Peyer's patch (tissue), 4 donors: ENCODE measurements around the gene CFAP20DC. TPM values are rescaled to one million over a fixed set of nuclear protein-coding genes. Genes with fewer than 3 reads are reported as not detected.
"Not testable (repeated sequence)": the region's sequence is repeated elsewhere in the genome, so short reads cannot be mapped to it uniquely, and the experiment has no call there.

Source experiments
- DNase-seq, 3 donors: peaks; one replicate each; pipeline ENCODE4 v3.0.0-alpha.2; 2017 to 2019
- H3K27ac ChIP-seq, 4 donors: fragments of 200-600 bp; sonication (generic); one replicate each; pipeline ENCODE4 v1.5.1; 2016 to 2019
- H3K27me3 ChIP-seq, 2 donors: fragments of 200-600 bp; sonication (generic); one replicate each; pipeline ENCODE4 v1.5.1; 2019
- H3K36me3 ChIP-seq, 3 donors: fragments of 200-600 bp; sonication (generic); one replicate each; pipeline ENCODE4 v1.5.1; 2016 to 2019
- H3K4me1 ChIP-seq, 4 donors: fragments of 200-600 bp; sonication (generic); one replicate each; pipeline ENCODE4 v1.5.1; 2016 to 2019
- H3K4me3 ChIP-seq, 4 donors: fragments of 200-600 bp; sonication (generic); 1 replicate in 3 of 4; 2 replicates in 1 of 4; pipeline ENCODE4 v1.5.1; 2016 to 2019; ENCODE audit warnings: mild to moderate bottlenecking in 1 of 4
- H3K9me3 ChIP-seq, 4 donors: fragments of 200-600 bp; sonication (generic); one replicate each; pipeline ENCODE4 v1.5.1; 2016 to 2019; ENCODE audit warnings: mild to moderate bottlenecking in 1 of 4
- POLR2A ChIP-seq, 2 donors: fragments of 450-650 bp; IDR thresholded peaks; one replicate each; pipeline ENCODE4 v1.5.1; 2017; ENCODE audit warnings: antibody characterized with exemption in 2 of 2, mild to moderate bottlenecking in 2 of 2, moderate library complexity in 2 of 2
- total RNA-seq, 4 donors: library from RNA; depleted of rRNA; stranded (reverse); fragments of >200 nt; gene quantifications; one replicate each; pipeline ENCODE4 v1.1.0, GENCODE V29; 2016
- TF ChIP-seq, protein P1 (sequence below), 6 experiments: fragments of 450-650 bp in 4 of 6; fragments of 200-600 bp in 2 of 6; sonication (generic) in 1 of 6; IDR thresholded peaks; one replicate each; pipeline ENCODE4 v1.5.1; 2017 to 2019; ENCODE audit warnings: antibody characterized with exemption in 6 of 6, mild to moderate bottlenecking in 3 of 6, moderate library complexity in 1 of 6

The CFAP20DC gene
- total RNA-seq, 4 donors from 2014 or later, result not detected

GRCh38 chr3:58979840-58980239 lies 70.0 kb downstream of the CFAP20DC start:
- Histone ChIP-seq H3K4me3 (no peak overlapping the region), H3K4me1 (no peaks in the 10 kb centered on the region), H3K36me3 (no peaks in the 10 kb centered on the region), H3K9me3 (no peaks in the 10 kb centered on the region), H3K27me3 (no peaks in the 10 kb centered on the region), H3K27ac (no peak overlapping the region)
- TF ChIP-seq, protein P1, sequence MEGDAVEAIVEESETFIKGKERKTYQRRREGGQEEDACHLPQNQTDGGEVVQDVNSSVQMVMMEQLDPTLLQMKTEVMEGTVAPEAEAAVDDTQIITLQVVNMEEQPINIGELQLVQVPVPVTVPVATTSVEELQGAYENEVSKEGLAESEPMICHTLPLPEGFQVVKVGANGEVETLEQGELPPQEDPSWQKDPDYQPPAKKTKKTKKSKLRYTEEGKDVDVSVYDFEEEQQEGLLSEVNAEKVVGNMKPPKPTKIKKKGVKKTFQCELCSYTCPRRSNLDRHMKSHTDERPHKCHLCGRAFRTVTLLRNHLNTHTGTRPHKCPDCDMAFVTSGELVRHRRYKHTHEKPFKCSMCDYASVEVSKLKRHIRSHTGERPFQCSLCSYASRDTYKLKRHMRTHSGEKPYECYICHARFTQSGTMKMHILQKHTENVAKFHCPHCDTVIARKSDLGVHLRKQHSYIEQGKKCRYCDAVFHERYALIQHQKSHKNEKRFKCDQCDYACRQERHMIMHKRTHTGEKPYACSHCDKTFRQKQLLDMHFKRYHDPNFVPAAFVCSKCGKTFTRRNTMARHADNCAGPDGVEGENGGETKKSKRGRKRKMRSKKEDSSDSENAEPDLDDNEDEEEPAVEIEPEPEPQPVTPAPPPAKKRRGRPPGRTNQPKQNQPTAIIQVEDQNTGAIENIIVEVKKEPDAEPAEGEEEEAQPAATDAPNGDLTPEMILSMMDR (IDR thresholded peaks at IDR 0.05), result no peak
- no peak for TF ChIP-seq POLR2A (IDR thresholded peaks at IDR 0.05)
- no peak for DNase-seq

DNA sequence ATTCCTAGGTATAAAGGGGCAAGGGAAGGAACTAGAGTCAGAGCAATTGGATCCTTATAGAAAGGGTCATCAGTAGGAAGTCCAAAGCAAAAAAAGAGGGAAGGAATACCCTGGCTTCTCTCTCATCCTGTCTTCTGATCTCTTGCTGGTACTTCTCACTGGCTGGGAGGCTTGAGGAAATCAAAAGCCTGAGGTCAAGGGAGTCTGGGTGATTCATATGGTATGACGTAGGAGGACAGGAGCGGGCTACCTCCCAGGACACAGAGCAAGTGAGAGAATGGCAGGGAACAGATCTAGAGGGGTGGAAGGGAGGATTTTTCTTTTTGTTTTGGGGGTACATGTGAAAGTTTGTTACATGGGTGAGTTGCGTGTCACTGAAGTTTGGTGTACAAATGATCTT lies 76.0 kb downstream of the CFAP20DC start:
- Histone ChIP-seq H3K36me3 (no peaks in the 10 kb centered on the region), H3K27me3 (no peaks in the 10 kb centered on the region), H3K4me3 (no peak overlapping the region), H3K4me1 (no peaks in the 10 kb centered on the region), H3K9me3 (no peaks in the 10 kb centered on the region), H3K27ac (no peak overlapping the region)
- TF ChIP-seq, protein P1 (IDR thresholded peaks at IDR 0.05), result no peak
- TF ChIP-seq POLR2A (IDR thresholded peaks at IDR 0.05), result no peak
- DNase-seq, result no peak

- not testable (repeated sequence) for H3K4me3 ChIP-seq, DNase-seq, H3K9me3 ChIP-seq, H3K4me1 ChIP-seq, H3K36me3 ChIP-seq, H3K27ac ChIP-seq, H3K27me3 ChIP-seq
These were observed 82.0 kb downstream of the CFAP20DC start for GRCh38 chr3:58967866-58968265.

GRCh38 chr3:58965865-58966264 lies 84.0 kb downstream of the CFAP20DC start:
- TF ChIP-seq POLR2A (IDR thresholded peaks at IDR 0.05), result no peak
- TF ChIP-seq, protein P1 (IDR thresholded peaks at IDR 0.05), result no peak
- Histone ChIP-seq H3K4me1 (no peaks in the 10 kb centered on the region), H3K27ac (no peak overlapping the region), H3K9me3 (no peaks in the 10 kb centered on the region), H3K4me3 (no peak overlapping the region), H3K36me3 (no peaks in the 10 kb centered on the region), H3K27me3 (no peaks in the 10 kb centered on the region)
- no peak for DNase-seq

- Histone ChIP-seq H3K27ac (no peak overlapping the region), H3K4me3 (no peak overlapping the region), H3K4me1 (no peaks in the 10 kb centered on the region), H3K27me3 (no peaks in the 10 kb centered on the region), H3K9me3 (no peaks in the 10 kb centered on the region), H3K36me3 (no peaks in the 10 kb centered on the region)
- TF ChIP-seq, protein P1 (IDR thresholded peaks at IDR 0.05), result no peak
- no peak for TF ChIP-seq POLR2A (IDR thresholded peaks at IDR 0.05)
- no peak for DNase-seq
These were observed 85.8 kb downstream of the CFAP20DC start for GRCh38 chr3:58963928-58964503.

GRCh38 chr3:58962816-58963215 lies 87.0 kb downstream of the CFAP20DC start:
- H3K27ac ChIP-seq, result no peak overlapping the region
- no peaks in the 10 kb centered on the region for H3K27me3 ChIP-seq
- TF ChIP-seq POLR2A (IDR thresholded peaks at IDR 0.05), result no peak
- TF ChIP-seq, protein P1 (IDR thresholded peaks at IDR 0.05), result no peak
- no peaks in the 10 kb centered on the region for H3K9me3 ChIP-seq
- H3K4me1 ChIP-seq, result no peaks in the 10 kb centered on the region
- no peaks in the 10 kb centered on the region for H3K36me3 ChIP-seq
- H3K4me3 ChIP-seq, result no peak overlapping the region
- no peak for DNase-seq
